Lower lobe of right lung (tissue), 2 donors: ENCODE results near the gene KCNQ1. TPM values are rescaled to one million over a fixed set of nuclear protein-coding genes. Genes with fewer than 3 reads are reported as not detected.

Source experiments
- ATAC-seq, 2 donors: fragments of 200-7000 bp; cut with Tn5 transposase; one replicate each; pipeline ENCODE4 v1.9.1; 2020 to 2022; ENCODE audit warnings: mild to moderate bottlenecking in 2 of 2, moderate library complexity in 2 of 2
- DNase-seq: peaks from one replicate; pipeline ENCODE4 v3.0.0-alpha.2; 2020
- H3K27ac ChIP-seq: fragments of 200-600 bp; one replicate; pipeline ENCODE4 v1.8.0; 2022
- H3K27me3 ChIP-seq: fragments of 200-600 bp; one replicate; pipeline ENCODE4 v1.8.0; 2022; ENCODE audit warnings: low read depth
- H3K36me3 ChIP-seq: fragments of 200-600 bp; one replicate; pipeline ENCODE4 v1.8.0; 2022; ENCODE audit warnings: mild to moderate bottlenecking
- H3K4me1 ChIP-seq: fragments of 200-600 bp; one replicate; pipeline ENCODE4 v1.8.0; 2022
- H3K4me3 ChIP-seq: fragments of 200-600 bp; one replicate; pipeline ENCODE4 v1.8.0; 2022; ENCODE audit warnings: mild to moderate bottlenecking
- H3K9me3 ChIP-seq: fragments of 200-600 bp; one replicate; pipeline ENCODE4 v1.8.0; 2022
- CTCF ChIP-seq: fragments of 200-600 bp; IDR thresholded peaks from one replicate; pipeline ENCODE4 v1.8.0; 2022; ENCODE audit warnings: antibody characterized with exemption, mild to moderate bottlenecking
- intact Hi-C: fragments of 100-400 bp; cut with DNase I; formaldehyde crosslinking; loops from one replicate; pipeline ENCODE4 v1.11.0; 2022
- total RNA-seq: library from RNA; stranded (reverse); fragmentation: NEBNext Ultra II Directional; extraction: Animal tissue kit (Norgen Biotek cat#: 25700); gene quantifications from one replicate; pipeline ENCODE4 v1.2.1, GENCODE V29; 2021
- donor health status: DM: no; HTN: yes; CAD: no; lungs with severe emphysema.

The KCNQ1 gene
- total RNA-seq, 1 donor from 2014 or later: 51.0 TPM

GRCh38 chr11:2818021-2818420, 373.2 kb downstream of the KCNQ1 start:
- ATAC-seq (no peak), DNase-seq (no peak)
- intact Hi-C loops: no loop called here

GRCh38 chr11:2818503-2818902, 373.7 kb downstream of the KCNQ1 start:
- no peak for TF ChIP-seq CTCF
- peaks cover under 1% of the 10 kb centered on the region for H3K4me1 ChIP-seq
- intact Hi-C loops: no loop called here
- no peak for ATAC-seq
- no peak overlapping the region for H3K27ac ChIP-seq
- H3K36me3 ChIP-seq: no peaks in the 10 kb centered on the region
- no peak overlapping the region for H3K4me3 ChIP-seq
- H3K9me3 ChIP-seq: peaks cover 18% of the 10 kb centered on the region
- DNase-seq: peak; percentile 33
- no peaks in the 10 kb centered on the region for H3K27me3 ChIP-seq

More at GRCh38 chr11:2818021-2818420, 373.2 kb downstream of the KCNQ1 start:
- H3K4me1 ChIP-seq: peaks cover 5% of the 10 kb centered on the region
- no peaks in the 10 kb centered on the region for H3K27me3 ChIP-seq
- TF ChIP-seq CTCF: no peak
- H3K9me3 ChIP-seq: peaks cover 18% of the 10 kb centered on the region
- H3K27ac ChIP-seq: no peak overlapping the region
- no peak overlapping the region for H3K4me3 ChIP-seq
- H3K36me3 ChIP-seq: no peaks in the 10 kb centered on the region

- Histone ChIP-seq H3K27me3 (no peaks in the 10 kb centered on the region), H3K36me3 (no peaks in the 10 kb centered on the region), H3K4me3 (no peak overlapping the region), H3K27ac (no peak overlapping the region), H3K9me3 (peaks cover 18% of the 10 kb centered on the region), H3K4me1 (peaks cover 5% of the 10 kb centered on the region)
- ATAC-seq: no peak
- intact Hi-C loops: no loop called here
- no peak for TF ChIP-seq CTCF
- peak; percentile 17 for DNase-seq
These were observed 374.5 kb downstream of the KCNQ1 start for GRCh38 chr11:2819316-2819715.

GRCh38 chr11:2820976-2821375, 376.2 kb downstream of the KCNQ1 start:
- ATAC-seq (no peak), DNase-seq (peak; percentile 39)
- Histone ChIP-seq H3K36me3 (no peaks in the 10 kb centered on the region), H3K4me3 (no peak overlapping the region), H3K27me3 (no peaks in the 10 kb centered on the region), H3K4me1 (peaks cover 21% of the 10 kb centered on the region), H3K9me3 (peaks cover 17% of the 10 kb centered on the region), H3K27ac (no peak overlapping the region)
- intact Hi-C loops: no loop called here
- no peak for TF ChIP-seq CTCF

GRCh38 chr11:2821891-2822290, 377.1 kb downstream of the KCNQ1 start:
- Histone ChIP-seq H3K4me1 (peaks cover 30% of the 10 kb centered on the region), H3K27ac (no peak overlapping the region), H3K27me3 (no peaks in the 10 kb centered on the region), H3K9me3 (peaks cover 12% of the 10 kb centered on the region), H3K36me3 (no peaks in the 10 kb centered on the region), H3K4me3 (no peak overlapping the region)
- TF ChIP-seq CTCF: no peak
- intact Hi-C loops: no loop called here
- ATAC-seq: no peak
- DNase-seq: no peak

GRCh38 chr11:2824851-2825250, 380.0 kb downstream of the KCNQ1 start:
- intact Hi-C loops: no loop called here
- DNase-seq (no peak), ATAC-seq (peak; percentile 8 to 22)
- Histone ChIP-seq H3K4me1 (peaks cover 34% of the 10 kb centered on the region), H3K27ac (peak overlapping the region; percentile 80), H3K4me3 (no peak overlapping the region), H3K36me3 (no peaks in the 10 kb centered on the region), H3K9me3 (peaks cover under 1% of the 10 kb centered on the region), H3K27me3 (no peaks in the 10 kb centered on the region)
- no peak for TF ChIP-seq CTCF
